ENCODE data around the gene PDCD1. TPM values are rescaled to one million over a fixed set of nuclear protein-coding genes. Genes with fewer than 3 reads are reported as not detected.
A peak's percentile ranks its signal among the peaks of the same experiment; 100 is the strongest.

PDCD1 gene
- total and polyA plus RNA-seq, 2 of the 13 experiments (the other 11 are each of a cell fraction or from before 2014, with no cell fraction given): 0.04 TPM; not detected in 1

DNA sequence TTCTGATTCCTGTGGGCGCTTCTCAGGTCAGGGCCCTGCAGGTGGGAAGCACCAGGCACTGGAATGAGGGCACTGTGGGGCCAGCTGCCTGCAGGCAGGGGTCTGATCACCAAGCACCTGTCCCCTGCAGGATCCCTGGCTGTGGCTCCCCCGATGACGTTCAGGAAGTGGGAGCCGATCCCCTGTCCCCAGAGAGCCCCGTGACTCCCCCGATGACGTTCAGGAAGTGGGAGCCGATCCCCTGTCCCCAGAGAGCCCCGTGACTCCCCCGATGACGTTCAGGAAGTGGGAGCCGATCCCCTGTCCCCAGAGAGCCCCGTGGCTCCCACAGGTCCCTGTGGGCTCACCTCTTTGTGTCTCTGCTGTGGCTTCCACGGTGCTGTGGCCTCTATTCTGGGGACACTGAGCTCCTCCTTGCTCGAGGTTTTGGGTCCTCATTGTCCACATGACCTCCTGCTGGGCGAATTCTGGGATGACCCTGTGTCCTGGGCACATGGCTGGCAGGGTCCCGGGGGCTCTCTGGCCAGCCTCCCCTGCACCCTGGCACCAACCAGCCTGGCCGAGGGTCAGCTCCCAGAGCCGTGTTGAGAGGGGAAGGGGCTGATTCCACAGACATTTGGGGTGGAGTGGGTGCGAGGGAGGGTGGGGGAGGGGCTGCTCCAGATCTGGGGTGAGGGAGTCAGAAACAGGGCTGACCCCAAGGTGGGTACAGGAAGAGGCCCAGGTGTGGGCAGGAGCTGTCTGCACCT is 44.9 kb downstream of the PDCD1 start (continued):
- TF ChIP-seq AKAP8 (CRISPR knock-in tag; IDR thresholded peaks at IDR 0.05) (0 out of 2 replicates have a peak, but pooled peaks have one; percentile 1), ZNF225 (CRISPR knock-in tag; IDR thresholded peaks at IDR 0.05) (no peak), FIP1L1 (IDR thresholded peaks at IDR 0.05; ENCODE audit: borderline replicate concordance, insufficient read depth, low read depth, low read length) (no peak)
- TF ChIP-seq, protein P1, sequence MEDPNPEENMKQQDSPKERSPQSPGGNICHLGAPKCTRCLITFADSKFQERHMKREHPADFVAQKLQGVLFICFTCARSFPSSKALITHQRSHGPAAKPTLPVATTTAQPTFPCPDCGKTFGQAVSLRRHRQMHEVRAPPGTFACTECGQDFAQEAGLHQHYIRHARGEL (CRISPR knock-in tag; IDR thresholded peaks at IDR 0.05): no peak

DNA sequence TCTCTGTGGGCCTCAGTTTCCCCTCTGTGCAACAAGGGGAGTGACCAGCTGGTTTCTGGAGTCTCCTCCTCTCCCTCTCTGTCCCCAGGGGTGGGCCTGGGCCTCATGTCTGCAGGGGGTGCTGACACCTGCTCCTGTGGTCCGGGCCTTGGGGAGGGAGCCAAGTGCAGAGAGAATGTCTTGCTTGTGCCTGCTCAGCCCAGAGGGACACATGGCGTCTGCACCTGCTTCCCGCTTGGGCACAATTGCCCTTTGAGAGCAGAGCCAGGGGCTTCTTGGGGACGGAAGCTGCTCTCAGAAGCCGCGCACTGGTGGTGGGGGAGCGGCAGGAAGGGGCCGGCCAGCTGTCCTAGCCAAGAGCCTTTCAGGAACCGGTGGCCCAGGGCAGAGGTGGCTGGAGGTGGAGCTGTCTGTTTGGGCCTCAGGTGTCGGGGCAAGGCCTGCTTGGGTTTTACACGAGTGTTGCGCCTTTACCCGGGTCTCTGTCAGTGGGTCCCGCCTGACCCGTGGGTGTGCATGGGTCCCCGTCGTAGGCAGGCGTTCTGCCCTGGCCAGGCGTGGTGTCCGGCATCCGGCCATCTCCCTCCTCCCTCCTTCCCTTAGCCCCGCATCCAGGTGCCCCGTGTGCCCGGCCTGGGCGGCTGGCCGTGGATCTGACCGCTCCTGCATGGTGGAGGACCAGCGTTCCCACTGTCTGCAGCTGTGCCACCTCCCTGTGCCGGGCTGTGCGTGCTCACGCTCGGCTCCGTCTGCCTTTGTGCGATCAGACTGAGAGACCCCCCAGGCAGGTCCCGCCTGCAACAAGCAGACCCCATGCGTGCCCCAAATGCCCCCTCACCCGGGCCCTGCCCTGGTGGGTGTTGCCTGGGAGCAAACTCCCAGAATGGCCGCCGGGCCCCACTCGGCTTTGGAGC is 45.7 kb downstream of the PDCD1 start:
- H4K20me1 ChIP-seq (ENCODE audit: insufficient read depth, low read length): peaks cover 10% of the 10 kb centered on the region; the same call in 1 of the 2 replicates
- ATAC-seq: no peak
- POLR2A ChIA-PET: interaction anchor here (1.3 to 1.4 kb wide), 2 partner anchors 39 to 43 kb away, joined by 3 to 4 read pairs; no protein-coding TSS in a partner anchor
- in situ Hi-C loops (cut with HindIII; ENCODE audit: extremely low pct_ligation_motif_present, low pct_unique_long_range_greater_than_20kb): no loop called here
- no peak for FAIRE-seq
- peaks cover 1 to 6% of the 10 kb centered on the region in 2 experiments; a peak in 3 of 5 replicates for H3K36me3 ChIP-seq (replicated peaks in 1 of 2; ENCODE audit: control insufficient read depth in 1 of 2, insufficient read depth in 2 of 2, low read length in 2 of 2)
- H3K27ac ChIP-seq (ENCODE audit: extremely low read length, insufficient read depth, low read length): no peak overlapping the region
- H3K4me1 ChIP-seq (ENCODE audit: insufficient read depth, low read length): peaks cover 48% of the 10 kb centered on the region
- no peak overlapping the region for H3K4me2 ChIP-seq (ENCODE audit: low read depth, low read length)
- H3K9me3 ChIP-seq (ENCODE audit: low read length): no peaks in the 10 kb centered on the region
- intact Hi-C loops (cut with micrococcal nuclease; ENCODE audit: unreplicated experiment): no loop called here
- DNase-seq (ENCODE audit: low spot score): no peak
- 91% methylated on average over 34 of the region's 40 CpGs for WGBS (ENCODE audit: low lambda C conversion rate)
- H3K9ac ChIP-seq (ENCODE audit: insufficient read depth, low read depth, low read length): no peak overlapping the region
- no TSS peak for BruUV-seq (replicated peaks)
- H3K27me3 ChIP-seq (ENCODE audit: control insufficient read depth in 1 of 2, insufficient read depth in 2 of 2, low read length in 2 of 2): no peaks in the 10 kb centered on the region; a peak in 1 of 5 replicates
- H3K79me2 ChIP-seq (ENCODE audit: insufficient read depth, low read length): peaks cover 51% of the 10 kb centered on the region
- CTCF ChIA-PET (ENCODE audit: low intra/inter-chr PET ratio, low total read pairs): no interaction called here
- no peak overlapping the region for H2AFZ ChIP-seq (ENCODE audit: low read length)
- no peak overlapping the region for H3K4me3 ChIP-seq (replicated peaks in 1 of 3; ENCODE audit: insufficient read depth in 1 of 3, low read depth in 2 of 3, low read length in 3 of 3)
- TF ChIP-seq ZNF615 (CRISPR knock-in tag; IDR thresholded peaks at IDR 0.05; ENCODE audit: borderline replicate concordance) (no peak), RARG (CRISPR knock-in tag; IDR thresholded peaks at IDR 0.05; ENCODE audit: low read depth) (no peak), ZSCAN25 (CRISPR knock-in tag; IDR thresholded peaks at IDR 0.05) (no peak), MEIS1 (CRISPR knock-in tag; IDR thresholded peaks at IDR 0.05; ENCODE audit: borderline replicate concordance) (0 out of 2 replicates have a peak, but pooled peaks have one; percentile 38), NR2F2 (IDR thresholded peaks at IDR 0.05; ENCODE audit: borderline replicate concordance, low read depth) (no peak), NKX3-1 (CRISPR knock-in tag; IDR thresholded peaks at IDR 0.05) (no peak), ZNF441 (CRISPR knock-in tag; IDR thresholded peaks at IDR 0.05; ENCODE audit: borderline replicate concordance) (no peak)
- TF ChIP-seq, protein P2, sequence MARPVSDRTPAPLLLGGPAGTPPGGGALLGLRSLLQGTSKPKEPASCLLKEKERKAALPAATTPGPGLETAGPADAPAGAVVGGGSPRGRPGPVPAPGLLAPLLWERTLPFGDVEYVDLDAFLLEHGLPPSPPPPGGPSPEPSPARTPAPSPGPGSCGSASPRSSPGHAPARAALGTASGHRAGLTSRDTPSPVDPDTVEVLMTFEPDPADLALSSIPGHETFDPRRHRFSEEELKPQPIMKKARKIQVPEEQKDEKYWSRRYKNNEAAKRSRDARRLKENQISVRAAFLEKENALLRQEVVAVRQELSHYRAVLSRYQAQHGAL (CRISPR knock-in tag; IDR thresholded peaks at IDR 0.05; ENCODE audit: not compliant biosample characterization): no peak
- TF ChIP-seq, protein P3, sequence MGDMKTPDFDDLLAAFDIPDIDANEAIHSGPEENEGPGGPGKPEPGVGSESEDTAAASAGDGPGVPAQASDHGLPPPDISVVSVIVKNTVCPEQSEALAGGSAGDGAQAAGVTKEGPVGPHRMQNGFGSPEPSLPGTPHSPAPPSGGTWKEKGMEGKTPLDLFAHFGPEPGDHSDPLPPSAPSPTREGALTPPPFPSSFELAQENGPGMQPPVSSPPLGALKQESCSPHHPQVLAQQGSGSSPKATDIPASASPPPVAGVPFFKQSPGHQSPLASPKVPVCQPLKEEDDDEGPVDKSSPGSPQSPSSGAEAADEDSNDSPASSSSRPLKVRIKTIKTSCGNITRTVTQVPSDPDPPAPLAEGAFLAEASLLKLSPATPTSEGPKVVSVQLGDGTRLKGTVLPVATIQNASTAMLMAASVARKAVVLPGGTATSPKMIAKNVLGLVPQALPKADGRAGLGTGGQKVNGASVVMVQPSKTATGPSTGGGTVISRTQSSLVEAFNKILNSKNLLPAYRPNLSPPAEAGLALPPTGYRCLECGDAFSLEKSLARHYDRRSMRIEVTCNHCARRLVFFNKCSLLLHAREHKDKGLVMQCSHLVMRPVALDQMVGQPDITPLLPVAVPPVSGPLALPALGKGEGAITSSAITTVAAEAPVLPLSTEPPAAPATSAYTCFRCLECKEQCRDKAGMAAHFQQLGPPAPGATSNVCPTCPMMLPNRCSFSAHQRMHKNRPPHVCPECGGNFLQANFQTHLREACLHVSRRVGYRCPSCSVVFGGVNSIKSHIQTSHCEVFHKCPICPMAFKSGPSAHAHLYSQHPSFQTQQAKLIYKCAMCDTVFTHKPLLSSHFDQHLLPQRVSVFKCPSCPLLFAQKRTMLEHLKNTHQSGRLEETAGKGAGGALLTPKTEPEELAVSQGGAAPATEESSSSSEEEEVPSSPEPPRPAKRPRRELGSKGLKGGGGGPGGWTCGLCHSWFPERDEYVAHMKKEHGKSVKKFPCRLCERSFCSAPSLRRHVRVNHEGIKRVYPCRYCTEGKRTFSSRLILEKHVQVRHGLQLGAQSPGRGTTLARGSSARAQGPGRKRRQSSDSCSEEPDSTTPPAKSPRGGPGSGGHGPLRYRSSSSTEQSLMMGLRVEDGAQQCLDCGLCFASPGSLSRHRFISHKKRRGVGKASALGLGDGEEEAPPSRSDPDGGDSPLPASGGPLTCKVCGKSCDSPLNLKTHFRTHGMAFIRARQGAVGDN (CRISPR knock-in tag; IDR thresholded peaks at IDR 0.05): 0 out of 2 replicates have a peak, but pooled peaks have one; percentile 25
